HCT116 (cell line): ENCODE results near the gene LRRC47. TPM values are rescaled to one million over a fixed set of nuclear protein-coding genes. Genes with fewer than 3 reads are reported as not detected.

Experiments
- ATAC-seq: fragments of 200-7000 bp; cut with Tn5 transposase; 2 replicates; pipeline ENCODE4 v1.9.1; 2020; ENCODE audit warnings: mild to moderate bottlenecking, moderate library complexity
- BruUV-seq: library from RNA; stranded (reverse); fragments of 400-500 nt; replicated peaks from 2 replicates; lab custom pipeline; 2021; lab: Mats Ljungman, UMichigan
- CTCF ChIA-PET: fragments of 300-600 bp; sonication (Branson Sonifier 250); formaldehyde crosslinking; loops from one replicate; lab custom pipeline; 2021; ENCODE audit warnings: antibody characterized with exemption; lab: Charles Lee
- POLR2A ChIA-PET: fragments of 300-600, 350-600 bp; sonication (Branson Sonifier 250); formaldehyde crosslinking; loops from one replicate; lab custom pipeline; 2021; ENCODE audit warnings: antibody characterized with exemption; lab: Charles Lee
- RAD21 ChIA-PET, 2 experiments: fragments of 300-600 bp; sonication (Branson Sonifier 250); formaldehyde crosslinking; loops; one replicate each; lab custom pipeline; 2023; ENCODE audit warnings: low total read pairs in 2 of 2; ENCODE audit not compliant: uncharacterized antibody in 2 of 2, unreplicated experiment in 2 of 2, low non-redundant PET in 1 of 2; lab: Charles Lee
- DNase-seq: peaks from one replicate; pipeline ENCODE4 v3.0.0-alpha.2; 2010; ENCODE audit warnings: low read depth, low spot score
- H2AFZ ChIP-seq: fragments of 200-600 bp; shearing (Covaris generic), sonication (generic); 2 replicates; pipeline ENCODE4 v1.6.1; 2017; ENCODE audit warnings: low read depth, mixed run types, mixed read lengths, antibody characterized with exemption, low read length; ENCODE audit not compliant: poor library complexity, severe bottlenecking
- H3K27ac ChIP-seq: 2 replicates; pipeline ENCODE4 v1.5.1; 2012; ENCODE audit warnings: low read depth, low read length
- H3K27me3 ChIP-seq: fragments of 200-600 bp; sonication (generic); 2 replicates; pipeline ENCODE4 v1.6.1; 2016; ENCODE audit warnings: mixed run types, low read length, mixed read lengths; ENCODE audit not compliant: insufficient read depth
- H3K36me3 ChIP-seq, 2 experiments: fragments of 200-500 bp in 1 of 2; fragments of 200-600 bp in 1 of 2; sonication (Bioruptor generic) in 1 of 2; sonication (generic) in 1 of 2; 2 replicates each; pipeline versions ENCODE4 v1.5.1 to v1.6.1; 2014 to 2016; ENCODE audit warnings: low read length in 2 of 2, inconsistent platforms in 1 of 2, mixed read lengths in 1 of 2, mixed run types in 1 of 2; ENCODE audit not compliant: insufficient read depth in 2 of 2, control insufficient read depth in 1 of 2
- H3K4me1 ChIP-seq, 2 experiments: fragments of 200-600 bp in 1 of 2; sonication (generic) in 1 of 2; 2 replicates each; pipeline versions ENCODE4 v1.5.1 to v1.6.1; 2012 to 2017; ENCODE audit warnings: low read length in 2 of 2, inconsistent platforms in 1 of 2, mild to moderate bottlenecking in 1 of 2, mixed read lengths in 1 of 2, mixed run types in 1 of 2, moderate library complexity in 1 of 2; ENCODE audit not compliant: insufficient read depth in 2 of 2, control insufficient read depth in 1 of 2
- H3K4me2 ChIP-seq: fragments of 200-600 bp; sonication (generic); 2 replicates; pipeline ENCODE4 v1.6.1; 2017; ENCODE audit warnings: mixed run types, low read length, mixed read lengths
- H3K4me3 ChIP-seq, 2 experiments: fragments of 200-600 bp in 1 of 2; sonication (generic) in 1 of 2; replicated peaks in 1 of 2; 2 replicates each; pipeline ENCODE4 v1.5.1; 2011 to 2016; ENCODE audit warnings: low read length in 2 of 2, control low read depth in 1 of 2, low read depth in 1 of 2, mild to moderate bottlenecking in 1 of 2, mixed read lengths in 1 of 2, mixed run types in 1 of 2
- H3K79me2 ChIP-seq: fragments of 200-600 bp; sonication (generic); 2 replicates; pipeline ENCODE4 v1.6.1; 2017; ENCODE audit warnings: mild to moderate bottlenecking, mixed run types, low read length, moderate library complexity, mixed read lengths; ENCODE audit not compliant: insufficient read depth
- H3K9ac ChIP-seq: fragments of 200-600 bp; sonication (generic); 2 replicates; pipeline ENCODE4 v1.6.1; 2016; ENCODE audit warnings: low read length, mixed read lengths
- H3K9me2 ChIP-seq: fragments of 200-600 bp; sonication (generic), shearing (Covaris generic); 2 replicates; pipeline ENCODE4 v1.6.1; 2017; ENCODE audit warnings: mixed run types, mild to moderate bottlenecking, moderate library complexity; ENCODE audit not compliant: insufficient read depth
- H3K9me3 ChIP-seq, 2 experiments: fragments of 200-500 bp in 1 of 2; fragments of 200-600 bp in 1 of 2; sonication (Bioruptor generic) in 1 of 2; sonication (generic) in 1 of 2; 2 replicates each; pipeline ENCODE4 v1.6.1; 2014 to 2017; ENCODE audit warnings: low read length in 2 of 2, mixed read lengths in 2 of 2, inconsistent platforms in 1 of 2, low read depth in 1 of 2, mild to moderate bottlenecking in 1 of 2, mixed run types in 1 of 2, moderate library complexity in 1 of 2; ENCODE audit not compliant: control insufficient read depth in 1 of 2, insufficient read depth in 1 of 2
- H4K20me1 ChIP-seq: fragments of 200-600 bp; sonication (generic), shearing (Covaris generic); 2 replicates; pipeline ENCODE4 v1.6.1; 2017; ENCODE audit warnings: mixed run types, mild to moderate bottlenecking, moderate library complexity; ENCODE audit not compliant: insufficient read depth
- ATF3 ChIP-seq: IDR thresholded peaks from 2 replicates; pipeline ENCODE4 v1.6.1; 2012
- CBX3 ChIP-seq: IDR thresholded peaks from 2 replicates; pipeline ENCODE4 v1.6.1; 2012; ENCODE audit warnings: low read depth
- ELF1 ChIP-seq: IDR thresholded peaks from 2 replicates; pipeline ENCODE4 v1.6.1; 2012; ENCODE audit warnings: low read depth, borderline replicate concordance
- EZH2 ChIP-seq: fragments of 200-600 bp; sonication (generic); IDR thresholded peaks from 2 replicates; pipeline ENCODE4 v1.6.1; 2017; ENCODE audit warnings: antibody characterized with exemption, mixed run types
- EZH2phosphoT487 ChIP-seq: fragments of 200-600 bp; IDR thresholded peaks from 2 replicates; pipeline ENCODE4 v1.6.1; 2018; ENCODE audit warnings: antibody characterized with exemption, borderline replicate concordance
- FOSL1 ChIP-seq: IDR thresholded peaks from 2 replicates; pipeline ENCODE4 v1.6.1; 2012; ENCODE audit warnings: low read depth
- JUND ChIP-seq: IDR thresholded peaks from 2 replicates; pipeline ENCODE4 v1.6.1; 2012
- POLR2A ChIP-seq: IDR thresholded peaks from 2 replicates; pipeline ENCODE4 v1.7.0; 2011; ENCODE audit warnings: borderline replicate concordance; ENCODE audit not compliant: insufficient read depth, insufficient read length; ENCODE audit errors: extremely low read depth
- POLR2AphosphoS5 ChIP-seq: IDR thresholded peaks from 2 replicates; pipeline ENCODE4 v1.6.1; 2011; ENCODE audit warnings: mild to moderate bottlenecking, low read depth, low read length, moderate library complexity
- RAD21 ChIP-seq: IDR thresholded peaks from 2 replicates; pipeline ENCODE4 v1.6.1; 2012; ENCODE audit warnings: low read depth, mild to moderate bottlenecking
- SIN3A ChIP-seq: IDR thresholded peaks from 2 replicates; pipeline ENCODE4 v1.6.1; 2012; ENCODE audit warnings: low read depth
- SP1 ChIP-seq: IDR thresholded peaks from 2 replicates; pipeline ENCODE4 v1.6.1; 2012; ENCODE audit warnings: low read depth
- TCF7L2 ChIP-seq: IDR thresholded peaks from 2 replicates; pipeline ENCODE4 v1.7.0; 2011; ENCODE audit warnings: borderline replicate concordance, inconsistent platforms; ENCODE audit not compliant: insufficient read depth, insufficient read length; ENCODE audit errors: extremely low read depth
- YY1 ChIP-seq: IDR thresholded peaks from 2 replicates; pipeline ENCODE4 v1.6.1; 2011; ENCODE audit warnings: low read length, low read depth, moderate library complexity, mild to moderate bottlenecking; ENCODE audit not compliant: insufficient replicate concordance; ENCODE audit errors: extremely low read depth
- ZFX ChIP-seq: fragments of 450-650 bp; IDR thresholded peaks from 2 replicates; pipeline ENCODE4 v1.6.1; 2017
- ZNF274 ChIP-seq: fragments of 200-500 bp; sonication (Bioruptor generic); IDR thresholded peaks from 2 replicates; pipeline ENCODE4 v1.6.1; 2014; ENCODE audit warnings: mild to moderate bottlenecking, low read depth, low read length, inconsistent platforms
- intact Hi-C: fragments of 100-400 bp; cut with micrococcal nuclease; formaldehyde crosslinking; loops from 2 replicates; pipeline ENCODE4 v1.10.0; 2022
- total RNA-seq: library from RNA; stranded (reverse); gene quantifications from one replicate; pipeline ENCODE4 v1.2.1, GENCODE V29; 2021; ENCODE audit not compliant: unreplicated experiment

Gene LRRC47
- total RNA-seq, 1 experiment from 2014 or later, result 48.0 TPM

GRCh38 chr1:3756394-3756793, 39.9 kb downstream of the LRRC47 start:
- ChIA-PET POLR2A (no interaction called here), CTCF (no interaction called here), RAD21 (no interaction called here)
- intact Hi-C loops, result no loop called here
- Histone ChIP-seq H3K4me2 (no peak overlapping the region), H3K9me2 (no peaks in the 10 kb centered on the region), H3K4me3 (no peak overlapping the region), H3K9me3 (no peaks in the 10 kb centered on the region), H3K4me1 (no peaks in the 10 kb centered on the region), H3K79me2 (no peaks in the 10 kb centered on the region), H3K27ac (no peak overlapping the region), H3K27me3 (peaks cover 9% of the 10 kb centered on the region; the same call in 1 of the 2 replicates), H3K36me3 (no peaks in the 10 kb centered on the region), H2AFZ (no peak overlapping the region), H4K20me1 (no peaks in the 10 kb centered on the region), H3K9ac (no peak overlapping the region)
- no peak for ATAC-seq
- TF ChIP-seq CBX3 (no peak), EZH2 (no peak), ATF3 (no peak), ZFX (no peak), FOSL1 (no peak), ELF1 (no peak), ZNF274 (no peak), POLR2A (no peak)
- DNase-seq, result no peak
- no TSS peak for BruUV-seq

- TF ChIP-seq POLR2A (no peak), EZH2phosphoT487 (no peak), ATF3 (no peak), SIN3A (no peak), YY1 (no peak), ZNF274 (no peak), POLR2AphosphoS5 (no peak), SP1 (no peak), RAD21 (no peak), EZH2 (no peak), TCF7L2 (no peak), JUND (no peak), ZFX (no peak)
- TF ChIP-seq, all 23 proteins: peak for 0
- RAD21 ChIA-PET, result no interaction called here
- CTCF ChIA-PET, result no interaction called here
- Histone ChIP-seq H2AFZ (no peak overlapping the region), H4K20me1 (no peaks in the 10 kb centered on the region), H3K9ac (no peak overlapping the region), H3K4me2 (no peak overlapping the region), H3K4me3 (no peak overlapping the region), H3K9me3 (no peaks in the 10 kb centered on the region), H3K36me3 (no peaks in the 10 kb centered on the region), H3K9me2 (no peaks in the 10 kb centered on the region), H3K27ac (no peak overlapping the region), H3K79me2 (no peaks in the 10 kb centered on the region), H3K27me3 (peaks cover 12% of the 10 kb centered on the region), H3K4me1 (no peaks in the 10 kb centered on the region)
- ATAC-seq, result no peak
- no TSS peak for BruUV-seq
- no peak for DNase-seq
- intact Hi-C loops, result no loop called here
- POLR2A ChIA-PET, result interaction anchor here (0.6 kb wide), 1 partner anchor 71 kb away, joined by 3 read pairs; no protein-coding TSS in a partner anchor
Observed at GRCh38 chr1:3753656-3754454, 42.4 kb downstream of the LRRC47 start.
